HG03354 (cell line): ENCODE data around the gene BCAT1.
"Not testable (repeated sequence)": the region's sequence is repeated elsewhere in the genome, so short reads cannot be mapped to it uniquely, and the experiment has no call there.

Experiments
- ATAC-seq: cut with Tn5 transposase; IDR thresholded peaks from one replicate; pipeline ENCODE4 v1.9.1; 2021; ENCODE audit warnings: mild to moderate bottlenecking; ENCODE audit not compliant: unreplicated experiment, poor library complexity, severe bottlenecking

Gene BCAT1

GRCh38 chr12:24823808-24824515 is 124.9 kb downstream of the BCAT1 start:
- ATAC-seq = no peak

GRCh38 chr12:24822121-24822899 is 126.6 kb downstream of the BCAT1 start:
- peak; percentile 77 for ATAC-seq

GRCh38 chr12:24821691-24822090 is 127.2 kb downstream of the BCAT1 start:
- peak; percentile 50 for ATAC-seq

- no peak for ATAC-seq
Observed at GRCh38 chr12:24820872-24821271, 128.0 kb downstream of the BCAT1 start.

- ATAC-seq = no peak
Observed at GRCh38 chr12:24818351-24818750, 130.6 kb downstream of the BCAT1 start.

GRCh38 chr12:24815114-24815423 is 133.8 kb downstream of the BCAT1 start:
- peak; percentile 66 for ATAC-seq

- peak; percentile 90 for ATAC-seq
Observed at GRCh38 chr12:24814379-24815113, 134.4 kb downstream of the BCAT1 start.

GRCh38 chr12:24810378-24810777 is 138.5 kb downstream of the BCAT1 start:
- no peak for ATAC-seq

- not testable (repeated sequence) for ATAC-seq
Observed at GRCh38 chr12:24809306-24809705, 139.6 kb downstream of the BCAT1 start.

GRCh38 chr12:24808651-24809050 is 140.2 kb downstream of the BCAT1 start:
- no peak for ATAC-seq

GRCh38 chr12:24806386-24806785 is 142.5 kb downstream of the BCAT1 start:
- ATAC-seq = no peak

GRCh38 chr12:24803430-24804245 is 145.3 kb downstream of the BCAT1 start:
- ATAC-seq = no peak

GRCh38 chr12:24798335-24798734 is 150.6 kb downstream of the BCAT1 start:
- peak; percentile 95 for ATAC-seq

GRCh38 chr12:24797901-24798300 is 151.0 kb downstream of the BCAT1 start:
- ATAC-seq = peak; percentile 10

GRCh38 chr12:24796876-24797275 is 152.0 kb downstream of the BCAT1 start:
- ATAC-seq = no peak

GRCh38 chr12:24795699-24796347 is 153.1 kb downstream of the BCAT1 start:
- peak; percentile 47 for ATAC-seq

GRCh38 chr12:24791622-24792021 is 157.3 kb downstream of the BCAT1 start:
- no peak for ATAC-seq

GRCh38 chr12:24788886-24789285 is 160.0 kb downstream of the BCAT1 start:
- no peak for ATAC-seq

GRCh38 chr12:24780697-24781368 is 168.1 kb downstream of the BCAT1 start:
- ATAC-seq = no peak
